ENCODE data around the gene LYPD8.

GRCh38 chr1:248776991-248777390 lies 21.4 kb upstream of the LYPD8 start:
- TF ChIP-seq CTCF (IDR thresholded peaks at IDR 0.05; ENCODE audit: low read length) (no peak), EZH2phosphoT487 (IDR thresholded peaks at IDR 0.05; ENCODE audit: low read length) (no peak), EZH2 (optimal IDR thresholded peaks at IDR 0.05; ENCODE audit: low read depth, low read length) (no peak)
